Measurements from ENCODE around the gene POU2AF3. TPM values are rescaled to one million over a fixed set of nuclear protein-coding genes. Genes with fewer than 3 reads are reported as not detected.

The POU2AF3 gene
- total RNA-seq, 1 experiment from 2014 or later = 8.6 TPM

DNA sequence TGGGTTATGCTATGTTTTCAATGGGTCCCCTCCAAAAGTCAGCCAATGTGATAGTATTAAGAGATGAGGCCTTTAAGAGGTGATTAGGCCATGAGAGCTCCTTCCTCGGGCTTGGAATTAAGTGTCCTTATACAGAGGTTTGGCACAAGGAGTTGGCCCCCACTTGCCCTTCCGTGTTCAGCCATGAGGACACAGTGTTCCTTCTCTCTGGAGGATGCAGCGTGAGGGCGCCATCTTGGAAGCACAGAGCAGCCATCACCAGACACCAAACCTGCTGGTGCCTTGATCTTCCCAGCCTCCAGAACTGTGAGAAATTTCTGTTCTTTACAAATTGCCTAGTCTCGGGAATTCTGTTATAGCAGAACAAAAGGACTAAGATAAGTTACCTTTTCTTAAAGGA lies 26.9 kb downstream of the POU2AF3 start:
- H3K36me3 Mint-ChIP-seq (ENCODE audit: insufficient read depth, unreplicated experiment) = no peaks in the 10 kb centered on the region
- Histone ChIP-seq H3K27me3 (replicated peaks; ENCODE audit: control insufficient read depth, insufficient read depth, low read length) (no peaks in the 10 kb centered on the region), H3K9me3 (no peaks in the 10 kb centered on the region), H3K4me3 (ENCODE audit: low read depth, low read length) (no peak overlapping the region), H3K4me1 (peaks cover 24% of the 10 kb centered on the region), H3K36me3 (ENCODE audit: control insufficient read depth, insufficient read depth, low read length) (no peaks in the 10 kb centered on the region)
- no peak for TF ChIP-seq CTCF (IDR thresholded peaks at IDR 0.05; ENCODE audit: insufficient read depth in 1 of 2, low read depth in 1 of 2, low read length in 1 of 2, severe bottlenecking in 1 of 2, unreplicated experiment in 1 of 2)
- no peak overlapping the region for H3K27ac Mint-ChIP-seq (ENCODE audit: unreplicated experiment)
- ChIA-PET CTCF (interaction anchor here (1.1 kb wide), 1 partner anchor 9 kb away, joined by 4 read pairs; no protein-coding TSS in a partner anchor), POLR2A (no interaction called here)
- DNase-seq = no peak
- no peak overlapping the region for H3K4me3 Mint-ChIP-seq (ENCODE audit: unreplicated experiment)
- H3K9me3 Mint-ChIP-seq (ENCODE audit: unreplicated experiment) = peaks cover 17% of the 10 kb centered on the region
- H3K27me3 Mint-ChIP-seq (ENCODE audit: insufficient read depth, unreplicated experiment) = no peaks in the 10 kb centered on the region
- BruUV-seq (replicated peaks) = no TSS peak
- peaks cover 38% of the 10 kb centered on the region for H3K4me1 Mint-ChIP-seq (ENCODE audit: low read depth, unreplicated experiment)
- intact Hi-C loops (cut with micrococcal nuclease; ENCODE audit: unreplicated experiment) = no loop called here

DNA sequence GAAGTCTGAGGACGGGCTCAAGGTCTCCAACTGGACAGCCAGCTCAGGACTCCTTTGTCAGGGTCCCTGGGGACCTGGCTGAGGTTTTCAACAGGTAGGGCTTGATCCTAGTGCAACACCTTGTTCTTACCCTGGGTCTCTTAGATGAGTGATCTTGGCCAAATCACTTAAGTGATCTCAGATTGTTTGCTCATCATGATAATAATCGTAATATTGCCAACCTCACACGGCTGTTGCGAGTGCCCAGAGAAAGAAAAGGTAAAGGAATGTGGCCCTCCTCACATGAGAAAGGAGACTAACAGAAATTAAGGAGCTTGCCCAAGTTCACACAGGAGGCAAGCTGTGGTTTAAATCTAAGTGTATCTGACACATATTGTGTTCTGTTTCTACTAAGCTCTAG lies 28.5 kb downstream of the POU2AF3 start:
- Histone ChIP-seq H3K36me3 (ENCODE audit: control insufficient read depth, insufficient read depth, low read length) (no peaks in the 10 kb centered on the region), H3K9me3 (no peaks in the 10 kb centered on the region), H3K27me3 (replicated peaks; ENCODE audit: control insufficient read depth, insufficient read depth, low read length) (no peaks in the 10 kb centered on the region), H3K4me1 (peaks cover 9% of the 10 kb centered on the region; the same call in 1 of the 2 replicates), H3K4me3 (ENCODE audit: low read depth, low read length) (no peak overlapping the region)
- no peak overlapping the region for H3K27ac Mint-ChIP-seq (ENCODE audit: unreplicated experiment)
- peaks cover 22% of the 10 kb centered on the region for H3K4me1 Mint-ChIP-seq (ENCODE audit: low read depth, unreplicated experiment)
- H3K36me3 Mint-ChIP-seq (ENCODE audit: insufficient read depth, unreplicated experiment) = no peaks in the 10 kb centered on the region
- BruUV-seq (replicated peaks) = no TSS peak
- DNase-seq = no peak
- peaks cover 17% of the 10 kb centered on the region for H3K9me3 Mint-ChIP-seq (ENCODE audit: unreplicated experiment)
- no peak overlapping the region for H3K4me3 Mint-ChIP-seq (ENCODE audit: unreplicated experiment)
- ChIA-PET POLR2A (interaction anchor here (1.0 kb wide), 1 partner anchor 8 kb away, joined by 3 read pairs; no protein-coding TSS in a partner anchor), CTCF (interaction anchor here (0.7 kb wide), 1 partner anchor 32 kb away, joined by 4 read pairs; no protein-coding TSS in a partner anchor)
- TF ChIP-seq CTCF (IDR thresholded peaks at IDR 0.05; ENCODE audit: insufficient read depth in 1 of 2, low read depth in 1 of 2, low read length in 1 of 2, severe bottlenecking in 1 of 2, unreplicated experiment in 1 of 2) = no peak
- intact Hi-C loops (cut with micrococcal nuclease; ENCODE audit: unreplicated experiment) = no loop called here
- H3K27me3 Mint-ChIP-seq (ENCODE audit: insufficient read depth, unreplicated experiment) = no peaks in the 10 kb centered on the region

- DNase-seq = no peak
- ChIA-PET POLR2A (no interaction called here), CTCF (no interaction called here)
- no peaks in the 10 kb centered on the region for H3K9me3 ChIP-seq
- no peak for TF ChIP-seq CTCF (IDR thresholded peaks at IDR 0.05; ENCODE audit: insufficient read depth in 1 of 2, low read depth in 1 of 2, low read length in 1 of 2, severe bottlenecking in 1 of 2, unreplicated experiment in 1 of 2)
- Mint-ChIP-seq H3K27me3 (ENCODE audit: insufficient read depth, unreplicated experiment) (no peaks in the 10 kb centered on the region), H3K4me3 (ENCODE audit: unreplicated experiment) (no peak overlapping the region), H3K27ac (ENCODE audit: unreplicated experiment) (no peak overlapping the region), H3K9me3 (ENCODE audit: unreplicated experiment) (peaks cover 17% of the 10 kb centered on the region), H3K36me3 (ENCODE audit: insufficient read depth, unreplicated experiment) (no peaks in the 10 kb centered on the region), H3K4me1 (ENCODE audit: low read depth, unreplicated experiment) (peaks cover 26% of the 10 kb centered on the region)
- H3K27me3 ChIP-seq (replicated peaks; ENCODE audit: control insufficient read depth, insufficient read depth, low read length) = no peaks in the 10 kb centered on the region
- BruUV-seq (replicated peaks) = no TSS peak
- no peaks in the 10 kb centered on the region for H3K36me3 ChIP-seq (ENCODE audit: control insufficient read depth, insufficient read depth, low read length)
- intact Hi-C loops (cut with micrococcal nuclease; ENCODE audit: unreplicated experiment) = no loop called here
- no peak overlapping the region for H3K4me3 ChIP-seq (ENCODE audit: low read depth, low read length)
- peaks cover 14% of the 10 kb centered on the region for H3K4me1 ChIP-seq
These were observed 29.7 kb downstream of the POU2AF3 start for GRCh38 chr11:111327908-111328624.

All from Caco-2 (cell line).